WTC11 (cell line): ENCODE data around the gene SLC2A9. TPM values are rescaled to one million over a fixed set of nuclear protein-coding genes. Genes with fewer than 3 reads are reported as not detected.

Experiments
- ATAC-seq: fragments of 200-7000 bp; cut with Tn5 transposase; 2 replicates; pipeline ENCODE4 v1.10.0; 2021; ENCODE audit warnings: mild to moderate bottlenecking, moderate library complexity
- CTCF ChIA-PET: fragments of 300-600 bp; sonication (Branson Sonifier 250); formaldehyde crosslinking; loops from one replicate; lab custom pipeline; 2021; ENCODE audit warnings: antibody characterized with exemption; lab: Charles Lee
- POLR2A ChIA-PET: fragments of 350-600 bp; sonication (Branson Sonifier 250); formaldehyde crosslinking; loops from one replicate; lab custom pipeline; 2021; ENCODE audit warnings: antibody characterized with exemption; lab: Charles Lee
- DNase-seq: peaks from one replicate; pipeline ENCODE4 v3.0.0; 2021; ENCODE audit warnings: low spot score
- H3K27ac Mint-ChIP-seq: 2 replicates; pipeline ENCODE4 v1.8.0; 2021; ENCODE audit warnings: mixed read lengths
- H3K27me3 Mint-ChIP-seq: 2 replicates; pipeline ENCODE4 v1.8.0; 2021; ENCODE audit warnings: low read depth, mild to moderate bottlenecking, moderate library complexity, mixed read lengths
- H3K36me3 Mint-ChIP-seq: 2 replicates; pipeline ENCODE4 v1.8.0; 2021; ENCODE audit warnings: mixed read lengths
- H3K4me1 Mint-ChIP-seq: 2 replicates; pipeline ENCODE4 v1.8.0; 2022; ENCODE audit warnings: mixed read lengths
- H3K4me3 Mint-ChIP-seq: 2 replicates; pipeline ENCODE4 v1.8.0; 2021; ENCODE audit warnings: mild to moderate bottlenecking, moderate library complexity, mixed read lengths
- H3K9me3 Mint-ChIP-seq: 2 replicates; pipeline ENCODE4 v1.8.0; 2021; ENCODE audit warnings: mixed read lengths
- ATF1 ChIP-seq: sonication (generic); formaldehyde crosslinking; IDR thresholded peaks from 2 replicates; pipeline ENCODE4 v1.8.1; 2023; ENCODE audit warnings: mild to moderate bottlenecking, moderate library complexity, missing genetic modification reagents
- CBFB ChIP-seq: sonication (generic); formaldehyde crosslinking; IDR thresholded peaks from 2 replicates; pipeline ENCODE4 v1.8.1; 2022; ENCODE audit warnings: mild to moderate bottlenecking, low read depth, missing genetic modification reagents
- CREB1 ChIP-seq: sonication (generic); formaldehyde crosslinking; IDR thresholded peaks from 2 replicates; pipeline ENCODE4 v1.8.0; 2023; ENCODE audit warnings: mild to moderate bottlenecking, missing genetic modification reagents
- ELF4 ChIP-seq: sonication (generic); formaldehyde crosslinking; IDR thresholded peaks from 2 replicates; pipeline ENCODE4 v1.8.1; 2022; ENCODE audit warnings: low read depth, mild to moderate bottlenecking, moderate library complexity, missing genetic modification reagents
- FOXP1 ChIP-seq: sonication (generic); formaldehyde crosslinking; IDR thresholded peaks from 2 replicates; pipeline ENCODE4 v1.8.0; 2022; ENCODE audit warnings: missing genetic modification reagents, mild to moderate bottlenecking, moderate library complexity, borderline replicate concordance
- JUN ChIP-seq: sonication (generic); formaldehyde crosslinking; IDR thresholded peaks from 2 replicates; pipeline ENCODE4 v1.8.0; 2023; ENCODE audit warnings: mild to moderate bottlenecking, missing genetic modification reagents
- NFYB ChIP-seq: sonication (generic); formaldehyde crosslinking; conservative IDR thresholded peaks from 2 replicates; pipeline ENCODE4 v1.8.0; 2022; ENCODE audit warnings: low read depth, missing genetic modification reagents
- OVOL2 ChIP-seq: fragments of 250-450 bp; sonication (Bioruptor Pico); IDR thresholded peaks from 2 replicates; pipeline ENCODE4 v1.9.0; 2021; ENCODE audit warnings: mild to moderate bottlenecking, borderline replicate concordance
- TCF7 ChIP-seq: sonication (generic); formaldehyde crosslinking; IDR thresholded peaks from 2 replicates; pipeline ENCODE4 v1.8.0; 2022; ENCODE audit warnings: mild to moderate bottlenecking, low read depth, missing genetic modification reagents, moderate library complexity
- TP53 ChIP-seq: sonication (generic); formaldehyde crosslinking; IDR thresholded peaks from 2 replicates; pipeline ENCODE4 v1.8.1; 2023; ENCODE audit warnings: mild to moderate bottlenecking, missing genetic modification reagents
- ZBTB21 ChIP-seq: sonication (generic); formaldehyde crosslinking; IDR thresholded peaks from 2 replicates; pipeline ENCODE4 v1.8.1; 2023; ENCODE audit warnings: mild to moderate bottlenecking, missing genetic modification reagents, borderline replicate concordance
- ZNF121 ChIP-seq: sonication (generic); formaldehyde crosslinking; IDR thresholded peaks from 2 replicates; pipeline ENCODE4 v1.8.0; 2023; ENCODE audit warnings: missing genetic modification reagents
- ZNF219 ChIP-seq: sonication (generic); formaldehyde crosslinking; IDR thresholded peaks from 2 replicates; pipeline ENCODE4 v1.8.0; 2023; ENCODE audit warnings: missing genetic modification reagents, mild to moderate bottlenecking, borderline replicate concordance
- ZNF416 ChIP-seq: fragments of 250-450 bp; sonication (Bioruptor Pico); IDR thresholded peaks from 2 replicates; pipeline ENCODE4 v1.9.0; 2021; ENCODE audit warnings: mild to moderate bottlenecking, inconsistent platforms
- ZNF671 ChIP-seq: fragments of 250-450 bp; sonication (Bioruptor Pico); IDR thresholded peaks from 2 replicates; pipeline ENCODE4 v1.8.0; 2021; ENCODE audit warnings: mild to moderate bottlenecking
- total RNA-seq: library from RNA; stranded (reverse); gene quantifications from 3 replicates; pipeline ENCODE4 v1.2.3, GENCODE V29; 2021
- TF ChIP-seq, protein P1 (sequence below): fragments of 200-600 bp; IDR thresholded peaks from 2 replicates; pipeline ENCODE4 v1.8.0; 2022; ENCODE audit warnings: antibody characterized with exemption
- TF ChIP-seq, protein P2 (sequence below): fragments of 250-450 bp; sonication (Bioruptor Pico); IDR thresholded peaks from 2 replicates; pipeline ENCODE4 v1.9.0; 2021; ENCODE audit warnings: mild to moderate bottlenecking, borderline replicate concordance
- TF ChIP-seq, protein P3 (sequence below): sonication (generic); formaldehyde crosslinking; IDR thresholded peaks from 2 replicates; pipeline ENCODE4 v1.8.1; 2023; ENCODE audit warnings: mild to moderate bottlenecking, missing genetic modification reagents
- TF ChIP-seq, protein P4 (sequence below): sonication (generic); formaldehyde crosslinking; IDR thresholded peaks from 2 replicates; pipeline ENCODE4 v1.8.0; 2022; ENCODE audit warnings: mild to moderate bottlenecking, missing genetic modification reagents
- TF ChIP-seq, protein P5 (sequence below): sonication (generic); formaldehyde crosslinking; IDR thresholded peaks from 2 replicates; pipeline ENCODE4 v1.8.1; 2022; ENCODE audit warnings: low read depth, missing genetic modification reagents, borderline replicate concordance
- TF ChIP-seq, protein P6 (sequence below): sonication (generic); formaldehyde crosslinking; IDR thresholded peaks from 2 replicates; pipeline ENCODE4 v1.8.1; 2022; ENCODE audit warnings: mild to moderate bottlenecking, missing genetic modification reagents, moderate library complexity, borderline replicate concordance

Gene SLC2A9
- total RNA-seq, 1 experiment from 2014 or later = not detected

DNA sequence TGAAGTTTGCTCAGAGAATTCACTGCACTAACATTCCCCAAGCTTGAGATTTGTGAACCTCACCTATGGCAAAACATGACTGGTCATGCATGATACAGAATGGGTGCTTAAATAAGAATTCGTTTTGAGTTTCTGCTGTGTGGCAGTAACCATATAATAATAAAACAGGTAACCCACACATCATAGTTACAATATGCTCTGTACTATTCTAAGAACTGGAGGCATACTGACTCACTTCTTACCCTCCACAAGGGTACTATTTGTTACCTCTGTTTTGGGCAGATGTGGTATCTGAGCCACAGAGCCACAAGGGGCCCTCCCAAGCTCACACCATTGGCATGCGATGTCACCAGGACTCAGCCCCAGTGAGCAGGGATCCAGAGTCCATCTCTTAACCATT, 17.6 kb downstream of the SLC2A9 start (continued):
- no peak for TF ChIP-seq ZNF121 (CRISPR knock-in tag)
- TF ChIP-seq, protein P1, sequence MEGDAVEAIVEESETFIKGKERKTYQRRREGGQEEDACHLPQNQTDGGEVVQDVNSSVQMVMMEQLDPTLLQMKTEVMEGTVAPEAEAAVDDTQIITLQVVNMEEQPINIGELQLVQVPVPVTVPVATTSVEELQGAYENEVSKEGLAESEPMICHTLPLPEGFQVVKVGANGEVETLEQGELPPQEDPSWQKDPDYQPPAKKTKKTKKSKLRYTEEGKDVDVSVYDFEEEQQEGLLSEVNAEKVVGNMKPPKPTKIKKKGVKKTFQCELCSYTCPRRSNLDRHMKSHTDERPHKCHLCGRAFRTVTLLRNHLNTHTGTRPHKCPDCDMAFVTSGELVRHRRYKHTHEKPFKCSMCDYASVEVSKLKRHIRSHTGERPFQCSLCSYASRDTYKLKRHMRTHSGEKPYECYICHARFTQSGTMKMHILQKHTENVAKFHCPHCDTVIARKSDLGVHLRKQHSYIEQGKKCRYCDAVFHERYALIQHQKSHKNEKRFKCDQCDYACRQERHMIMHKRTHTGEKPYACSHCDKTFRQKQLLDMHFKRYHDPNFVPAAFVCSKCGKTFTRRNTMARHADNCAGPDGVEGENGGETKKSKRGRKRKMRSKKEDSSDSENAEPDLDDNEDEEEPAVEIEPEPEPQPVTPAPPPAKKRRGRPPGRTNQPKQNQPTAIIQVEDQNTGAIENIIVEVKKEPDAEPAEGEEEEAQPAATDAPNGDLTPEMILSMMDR = no peak
- TF ChIP-seq, protein P2, sequence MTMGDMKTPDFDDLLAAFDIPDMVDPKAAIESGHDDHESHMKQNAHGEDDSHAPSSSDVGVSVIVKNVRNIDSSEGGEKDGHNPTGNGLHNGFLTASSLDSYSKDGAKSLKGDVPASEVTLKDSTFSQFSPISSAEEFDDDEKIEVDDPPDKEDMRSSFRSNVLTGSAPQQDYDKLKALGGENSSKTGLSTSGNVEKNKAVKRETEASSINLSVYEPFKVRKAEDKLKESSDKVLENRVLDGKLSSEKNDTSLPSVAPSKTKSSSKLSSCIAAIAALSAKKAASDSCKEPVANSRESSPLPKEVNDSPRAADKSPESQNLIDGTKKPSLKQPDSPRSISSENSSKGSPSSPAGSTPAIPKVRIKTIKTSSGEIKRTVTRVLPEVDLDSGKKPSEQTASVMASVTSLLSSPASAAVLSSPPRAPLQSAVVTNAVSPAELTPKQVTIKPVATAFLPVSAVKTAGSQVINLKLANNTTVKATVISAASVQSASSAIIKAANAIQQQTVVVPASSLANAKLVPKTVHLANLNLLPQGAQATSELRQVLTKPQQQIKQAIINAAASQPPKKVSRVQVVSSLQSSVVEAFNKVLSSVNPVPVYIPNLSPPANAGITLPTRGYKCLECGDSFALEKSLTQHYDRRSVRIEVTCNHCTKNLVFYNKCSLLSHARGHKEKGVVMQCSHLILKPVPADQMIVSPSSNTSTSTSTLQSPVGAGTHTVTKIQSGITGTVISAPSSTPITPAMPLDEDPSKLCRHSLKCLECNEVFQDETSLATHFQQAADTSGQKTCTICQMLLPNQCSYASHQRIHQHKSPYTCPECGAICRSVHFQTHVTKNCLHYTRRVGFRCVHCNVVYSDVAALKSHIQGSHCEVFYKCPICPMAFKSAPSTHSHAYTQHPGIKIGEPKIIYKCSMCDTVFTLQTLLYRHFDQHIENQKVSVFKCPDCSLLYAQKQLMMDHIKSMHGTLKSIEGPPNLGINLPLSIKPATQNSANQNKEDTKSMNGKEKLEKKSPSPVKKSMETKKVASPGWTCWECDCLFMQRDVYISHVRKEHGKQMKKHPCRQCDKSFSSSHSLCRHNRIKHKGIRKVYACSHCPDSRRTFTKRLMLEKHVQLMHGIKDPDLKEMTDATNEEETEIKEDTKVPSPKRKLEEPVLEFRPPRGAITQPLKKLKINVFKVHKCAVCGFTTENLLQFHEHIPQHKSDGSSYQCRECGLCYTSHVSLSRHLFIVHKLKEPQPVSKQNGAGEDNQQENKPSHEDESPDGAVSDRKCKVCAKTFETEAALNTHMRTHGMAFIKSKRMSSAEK = no peak
- no peak for TF ChIP-seq ZNF219 (CRISPR knock-in tag)
- TF ChIP-seq NFYB (CRISPR knock-in tag) = no peak
- no peak for TF ChIP-seq ZBTB21 (CRISPR knock-in tag)
- TF ChIP-seq ELF4 (CRISPR knock-in tag) = no peak
- TF ChIP-seq CBFB (CRISPR knock-in tag) = no peak
- no peak for TF ChIP-seq OVOL2 (CRISPR knock-in tag)
- TF ChIP-seq, all 79 proteins: peak for 0

DNA sequence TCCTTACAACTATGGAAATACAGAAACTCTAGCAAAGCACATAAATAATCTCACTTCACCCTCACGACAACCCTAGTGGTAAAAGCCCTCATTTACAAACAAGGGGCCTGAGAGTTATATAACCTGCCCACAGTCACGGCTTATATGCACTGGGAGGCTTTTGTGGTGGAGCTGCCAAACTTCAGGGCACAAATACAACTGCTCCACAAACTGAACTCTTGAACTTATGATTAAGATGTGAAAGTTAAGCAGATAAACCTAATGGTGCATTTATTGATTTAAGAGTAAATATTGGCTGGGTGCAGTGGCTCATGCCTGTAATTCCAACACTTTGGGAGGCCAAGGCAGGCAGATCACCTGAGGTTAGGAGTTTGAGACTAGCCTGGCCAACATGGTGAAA, 19.0 kb downstream of the SLC2A9 start:
- no peak for DNase-seq
- Mint-ChIP-seq H3K4me1 (peaks cover 11% of the 10 kb centered on the region), H3K9me3 (peaks cover 22% of the 10 kb centered on the region), H3K4me3 (no peak overlapping the region), H3K36me3 (no peaks in the 10 kb centered on the region), H3K27ac (no peak overlapping the region), H3K27me3 (no peaks in the 10 kb centered on the region; the same call in 1 of the 2 replicates)
- ATAC-seq = no peak
- ChIA-PET CTCF (interaction anchor here (1.3 kb wide), 1 partner anchor 13 kb away, joined by 3 read pairs; no protein-coding TSS in a partner anchor), POLR2A (no interaction called here)
- TF ChIP-seq, protein P2 = no peak
- TF ChIP-seq ZNF416 (CRISPR knock-in tag) (no peak), ZNF671 (no peak), NFYB (CRISPR knock-in tag) (no peak), CREB1 (CRISPR knock-in tag) (no peak), FOXP1 (CRISPR knock-in tag) (no peak), TP53 (CRISPR knock-in tag) (no peak), JUN (no peak), ATF1 (CRISPR knock-in tag) (no peak), TCF7 (CRISPR knock-in tag) (no peak)
- TF ChIP-seq, protein P3, sequence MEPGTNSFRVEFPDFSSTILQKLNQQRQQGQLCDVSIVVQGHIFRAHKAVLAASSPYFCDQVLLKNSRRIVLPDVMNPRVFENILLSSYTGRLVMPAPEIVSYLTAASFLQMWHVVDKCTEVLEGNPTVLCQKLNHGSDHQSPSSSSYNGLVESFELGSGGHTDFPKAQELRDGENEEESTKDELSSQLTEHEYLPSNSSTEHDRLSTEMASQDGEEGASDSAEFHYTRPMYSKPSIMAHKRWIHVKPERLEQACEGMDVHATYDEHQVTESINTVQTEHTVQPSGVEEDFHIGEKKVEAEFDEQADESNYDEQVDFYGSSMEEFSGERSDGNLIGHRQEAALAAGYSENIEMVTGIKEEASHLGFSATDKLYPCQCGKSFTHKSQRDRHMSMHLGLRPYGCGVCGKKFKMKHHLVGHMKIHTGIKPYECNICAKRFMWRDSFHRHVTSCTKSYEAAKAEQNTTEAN = no peak
- TF ChIP-seq, protein P4, sequence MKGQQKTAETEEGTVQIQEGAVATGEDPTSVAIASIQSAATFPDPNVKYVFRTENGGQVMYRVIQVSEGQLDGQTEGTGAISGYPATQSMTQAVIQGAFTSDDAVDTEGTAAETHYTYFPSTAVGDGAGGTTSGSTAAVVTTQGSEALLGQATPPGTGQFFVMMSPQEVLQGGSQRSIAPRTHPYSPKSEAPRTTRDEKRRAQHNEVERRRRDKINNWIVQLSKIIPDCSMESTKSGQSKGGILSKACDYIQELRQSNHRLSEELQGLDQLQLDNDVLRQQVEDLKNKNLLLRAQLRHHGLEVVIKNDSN (CRISPR knock-in tag) = no peak
- TF ChIP-seq, protein P5, sequence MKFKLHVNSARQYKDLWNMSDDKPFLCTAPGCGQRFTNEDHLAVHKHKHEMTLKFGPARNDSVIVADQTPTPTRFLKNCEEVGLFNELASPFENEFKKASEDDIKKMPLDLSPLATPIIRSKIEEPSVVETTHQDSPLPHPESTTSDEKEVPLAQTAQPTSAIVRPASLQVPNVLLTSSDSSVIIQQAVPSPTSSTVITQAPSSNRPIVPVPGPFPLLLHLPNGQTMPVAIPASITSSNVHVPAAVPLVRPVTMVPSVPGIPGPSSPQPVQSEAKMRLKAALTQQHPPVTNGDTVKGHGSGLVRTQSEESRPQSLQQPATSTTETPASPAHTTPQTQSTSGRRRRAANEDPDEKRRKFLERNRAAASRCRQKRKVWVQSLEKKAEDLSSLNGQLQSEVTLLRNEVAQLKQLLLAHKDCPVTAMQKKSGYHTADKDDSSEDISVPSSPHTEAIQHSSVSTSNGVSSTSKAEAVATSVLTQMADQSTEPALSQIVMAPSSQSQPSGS (CRISPR knock-in tag) = no peak
- TF ChIP-seq, protein P6, sequence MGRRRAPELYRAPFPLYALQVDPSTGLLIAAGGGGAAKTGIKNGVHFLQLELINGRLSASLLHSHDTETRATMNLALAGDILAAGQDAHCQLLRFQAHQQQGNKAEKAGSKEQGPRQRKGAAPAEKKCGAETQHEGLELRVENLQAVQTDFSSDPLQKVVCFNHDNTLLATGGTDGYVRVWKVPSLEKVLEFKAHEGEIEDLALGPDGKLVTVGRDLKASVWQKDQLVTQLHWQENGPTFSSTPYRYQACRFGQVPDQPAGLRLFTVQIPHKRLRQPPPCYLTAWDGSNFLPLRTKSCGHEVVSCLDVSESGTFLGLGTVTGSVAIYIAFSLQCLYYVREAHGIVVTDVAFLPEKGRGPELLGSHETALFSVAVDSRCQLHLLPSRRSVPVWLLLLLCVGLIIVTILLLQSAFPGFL = no peak
